HG03469 (cell line): ENCODE data around the gene PCGF6.

Experiments
- ATAC-seq: cut with Tn5 transposase; IDR thresholded peaks from one replicate; pipeline ENCODE4 v1.9.1; 2021; ENCODE audit warnings: mild to moderate bottlenecking, moderate library complexity, moderate number of reproducible peaks; ENCODE audit not compliant: unreplicated experiment

Gene PCGF6

GRCh38 chr10:103327906-103328305, 23.0 kb downstream of the PCGF6 start:
- ATAC-seq: no peak

- no peak for ATAC-seq
Measured at GRCh38 chr10:103316087-103316486, 34.9 kb downstream of the PCGF6 start.

GRCh38 chr10:103310197-103310596, 40.7 kb downstream of the PCGF6 start:
- no peak for ATAC-seq

- no peak for ATAC-seq
Measured at GRCh38 chr10:103307594-103307993, 43.3 kb downstream of the PCGF6 start.

GRCh38 chr10:103295374-103296015, 55.4 kb downstream of the PCGF6 start:
- no peak for ATAC-seq

GRCh38 chr10:103291588-103291987, 59.4 kb downstream of the PCGF6 start:
- no peak for ATAC-seq

GRCh38 chr10:103287992-103288391, 62.9 kb downstream of the PCGF6 start:
- no peak for ATAC-seq

GRCh38 chr10:103284170-103284569, 66.8 kb downstream of the PCGF6 start:
- no peak for ATAC-seq

- ATAC-seq: no peak
Measured at GRCh38 chr10:103282961-103283360, 68.0 kb downstream of the PCGF6 start.

GRCh38 chr10:103281753-103282152, 69.2 kb downstream of the PCGF6 start:
- ATAC-seq: no peak

GRCh38 chr10:103280506-103280905, 70.4 kb downstream of the PCGF6 start:
- ATAC-seq: no peak

- ATAC-seq: no peak
Measured at GRCh38 chr10:103280031-103280430, 70.9 kb downstream of the PCGF6 start.

- ATAC-seq: no peak
Measured at GRCh38 chr10:103278862-103279298, 72.1 kb downstream of the PCGF6 start.

- ATAC-seq: no peak
Measured at GRCh38 chr10:103278537-103278823, 72.5 kb downstream of the PCGF6 start.

- no peak for ATAC-seq
Measured at GRCh38 chr10:103277713-103278536, 73.0 kb downstream of the PCGF6 start.

GRCh38 chr10:103276896-103277712, 73.8 kb downstream of the PCGF6 start, which contains the start of gene INA:
TSS of gene INA (plus strand) at chr10:103277138. CDS start at chr10:103277212, 74 bp downstream.
- no peak for ATAC-seq

- no peak for ATAC-seq
Measured at GRCh38 chr10:103276251-103276895, 74.6 kb downstream of the PCGF6 start.

GRCh38 chr10:103273041-103273441, 77.9 kb downstream of the PCGF6 start:
- ATAC-seq: no peak

GRCh38 chr10:103265717-103266329, 85.1 kb downstream of the PCGF6 start:
- no peak for ATAC-seq

GRCh38 chr10:103262229-103262628, 88.7 kb downstream of the PCGF6 start:
- ATAC-seq: no peak

GRCh38 chr10:103259989-103260388, 91.0 kb downstream of the PCGF6 start:
- ATAC-seq: no peak
